A549 (cell line): ENCODE data around the gene SLC39A11. TPM values are rescaled to one million over a fixed set of nuclear protein-coding genes. Genes with fewer than 3 reads are reported as not detected.

ENCODE experiments used
- ATAC-seq, 2 experiments: fragments of 200-7000 bp in 1 of 2; fragments of >200 bp in 1 of 2; cut with Nextera tagmentation in 1 of 2; cut with Tn5 transposase in 1 of 2; 3 replicates each; pipeline versions ENCODE4 v1.8.0 to v1.9.1; 2018 to 2020; ENCODE audit warnings: mild to moderate bottlenecking in 1 of 2, moderate library complexity in 1 of 2
- CTCF ChIA-PET: fragments of 300-600 bp; sonication (Branson Sonifier 250); formaldehyde crosslinking; extraction: SDS; loops from one replicate; lab custom pipeline; 2021; ENCODE audit warnings: antibody characterized with exemption, inconsistent platforms; lab: Yijun Ruan, JAX
- POLR2A ChIA-PET: fragments of 350-600 bp; formaldehyde crosslinking; extraction: SDS; loops from one replicate; lab custom pipeline; 2021; ENCODE audit warnings: antibody characterized with exemption, inconsistent platforms; lab: Yijun Ruan, JAX
- DNase-seq, 2 experiments: peaks; one replicate each; pipeline versions ENCODE4 v3.0.0 to v3.0.0-alpha.2; 2011 to 2016; ENCODE audit warnings: low read depth in 1 of 2, low spot score in 1 of 2
- FAIRE-seq: peaks from 2 replicates; lab custom pipeline; 2011; peaks lifted over from hg19 to GRCh38; lab: Jason Lieb, UNC
- H3K27ac ChIP-seq, 2 experiments: fragments of >200 bp; sonication (Bioruptor Twin); formaldehyde crosslinking; 3 replicates each; pipeline ENCODE4 v1.5.1; 2016 to 2017
- H3K4me1 ChIP-seq: fragments of >200 bp; sonication (Bioruptor Twin); formaldehyde crosslinking; 3 replicates; pipeline ENCODE4 v1.6.1; 2016
- H3K4me2 ChIP-seq: fragments of >200 bp; sonication (Bioruptor Twin); formaldehyde crosslinking; 3 replicates; pipeline ENCODE4 v1.6.1; 2016
- H3K4me3 ChIP-seq: fragments of >200 bp; sonication (Bioruptor Twin); formaldehyde crosslinking; 3 replicates; pipeline ENCODE4 v1.5.1; 2016
- H3K9me3 ChIP-seq: fragments of >200 bp; sonication (Bioruptor Twin); formaldehyde crosslinking; 3 replicates; pipeline ENCODE4 v1.6.1; 2016
- ATOH8 ChIP-seq: fragments of 250-450 bp; sonication (Bioruptor Pico); IDR thresholded peaks from 2 replicates; pipeline ENCODE4 v1.5.0; 2020; ENCODE audit warnings: low read depth, mild to moderate bottlenecking, moderate library complexity
- BCL3 ChIP-seq: fragments of >200 bp; sonication (Bioruptor Twin); formaldehyde crosslinking; IDR thresholded peaks from 3 replicates; pipeline ENCODE4 v1.6.1; 2016
- CBX2 ChIP-seq: fragments of 200-600 bp; sonication (generic); IDR thresholded peaks from 2 replicates; pipeline ENCODE4 v1.6.1; 2016; ENCODE audit warnings: low read depth, mild to moderate bottlenecking, borderline replicate concordance
- CBX8 ChIP-seq: fragments of 200-600 bp; sonication (generic); IDR thresholded peaks from 2 replicates; pipeline ENCODE4 v1.6.1; 2016
- CEBPB ChIP-seq, 2 experiments: fragments of >200 bp in 1 of 2; sonication (Bioruptor Twin) in 1 of 2; formaldehyde crosslinking in 1 of 2; IDR thresholded peaks; 2 replicates each; pipeline ENCODE4 v1.6.1; 2012 to 2016
- CTCF ChIP-seq: fragments of >200 bp; sonication (Bioruptor Twin); formaldehyde crosslinking; IDR thresholded peaks from 3 replicates; pipeline ENCODE4 v1.5.1; 2016
- EHMT2 ChIP-seq: fragments of 200-600 bp; sonication (generic); IDR thresholded peaks from 2 replicates; pipeline ENCODE4 v1.6.1; 2016; ENCODE audit warnings: antibody characterized with exemption, low read depth, mild to moderate bottlenecking, moderate library complexity
- ELK1 ChIP-seq: fragments of 150-350 bp; IDR thresholded peaks from 2 replicates; pipeline ENCODE4 v1.6.1; 2014; ENCODE audit warnings: low read depth, mild to moderate bottlenecking, low read length
- HDAC2 ChIP-seq: fragments of 200-600 bp; sonication (generic); IDR thresholded peaks from 2 replicates; pipeline ENCODE4 v1.6.1; 2016
- HES2 ChIP-seq: fragments of >200 bp; sonication (Bioruptor Twin); formaldehyde crosslinking; IDR thresholded peaks from 2 replicates; pipeline ENCODE4 v1.6.1; 2016
- HEYL ChIP-seq: fragments of 250-450 bp; sonication (Bioruptor Pico); IDR thresholded peaks from 2 replicates; pipeline ENCODE4 v1.8.0; 2021; ENCODE audit warnings: mild to moderate bottlenecking, moderate library complexity
- HMGXB4 ChIP-seq: fragments of 250-450 bp; sonication (Bioruptor Pico); IDR thresholded peaks from 2 replicates; pipeline ENCODE4 v1.5.0; 2021; ENCODE audit warnings: mild to moderate bottlenecking, moderate library complexity, borderline replicate concordance
- HOXB13 ChIP-seq: fragments of 250-450 bp; sonication (Bioruptor Pico); IDR thresholded peaks from 2 replicates; pipeline ENCODE4 v1.5.0; 2020; ENCODE audit warnings: low read depth, mild to moderate bottlenecking, moderate library complexity
- HOXB5 ChIP-seq: fragments of 250-450 bp; sonication (Bioruptor Pico); IDR thresholded peaks from 2 replicates; pipeline ENCODE4 v1.5.0; 2020; ENCODE audit warnings: mild to moderate bottlenecking, moderate library complexity
- JUNB ChIP-seq: fragments of >200 bp; sonication (Bioruptor Twin); formaldehyde crosslinking; IDR thresholded peaks from 2 replicates; pipeline ENCODE4 v1.6.1; 2016
- KDM5A ChIP-seq: fragments of 200-600 bp; sonication (generic); IDR thresholded peaks from 2 replicates; pipeline ENCODE4 v1.6.1; 2016; ENCODE audit warnings: antibody characterized with exemption, mild to moderate bottlenecking
- MAFK ChIP-seq: fragments of 450-650 bp; IDR thresholded peaks from 2 replicates; pipeline ENCODE4 v1.6.1; 2014; ENCODE audit not compliant: partially characterized antibody
- MAZ ChIP-seq: fragments of 150-350 bp; IDR thresholded peaks from 2 replicates; pipeline ENCODE4 v1.6.1; 2014; ENCODE audit warnings: antibody characterized with exemption, low read depth, low read length, borderline replicate concordance
- MYC ChIP-seq: IDR thresholded peaks from 2 replicates; pipeline ENCODE4 v1.6.1; 2012; ENCODE audit warnings: mild to moderate bottlenecking, inconsistent platforms, low read length, improper control_type of control experiment, borderline replicate concordance
- NFE2L2 ChIP-seq: fragments of 150-350 bp; conservative IDR thresholded peaks from 2 replicates; pipeline ENCODE4 v1.6.1; 2014; ENCODE audit warnings: low read length
- NR3C1 ChIP-seq: fragments of >200 bp; sonication (Bioruptor Twin); formaldehyde crosslinking; IDR thresholded peaks from 3 replicates; pipeline ENCODE4 v1.6.1; 2017
- PHF8 ChIP-seq: fragments of 200-600 bp; sonication (generic); IDR thresholded peaks from 2 replicates; pipeline ENCODE4 v1.6.1; 2016; ENCODE audit warnings: low read depth, mild to moderate bottlenecking, antibody characterized with exemption, moderate library complexity, borderline replicate concordance
- RAD21 ChIP-seq, 2 experiments: fragments of >200 bp in 1 of 2; sonication (Bioruptor Twin) in 1 of 2; formaldehyde crosslinking in 1 of 2; IDR thresholded peaks in 1 of 2; conservative IDR thresholded peaks in 1 of 2; 2 replicates in 1 of 2; 3 replicates in 1 of 2; pipeline ENCODE4 v1.6.1; 2012 to 2018; ENCODE audit warnings: inconsistent platforms in 1 of 2
- SMC3 ChIP-seq: fragments of >200 bp; sonication (Bioruptor Twin); formaldehyde crosslinking; IDR thresholded peaks from 3 replicates; pipeline ENCODE4 v1.6.1; 2018; ENCODE audit warnings: inconsistent platforms
- TFCP2L1 ChIP-seq: fragments of 250-450 bp; sonication (Bioruptor Pico); IDR thresholded peaks from 2 replicates; pipeline ENCODE4 v1.5.0; 2021; ENCODE audit warnings: mild to moderate bottlenecking
- ZFP36 ChIP-seq: fragments of 450-650 bp; IDR thresholded peaks from 2 replicates; pipeline ENCODE4 v1.6.1; 2014; ENCODE audit warnings: borderline replicate concordance; ENCODE audit not compliant: partially characterized antibody
- ZSCAN20 ChIP-seq: fragments of 250-450 bp; sonication (Bioruptor Pico); IDR thresholded peaks from 2 replicates; pipeline ENCODE4 v1.8.0; 2022; ENCODE audit warnings: mild to moderate bottlenecking, moderate library complexity
- WGBS: methylation state at CpG from one replicate; pipeline ENCODE4 v1.1.6; 2017; ENCODE audit errors: missing lambda C conversion rate; 5-methylcytosine and 5-hydroxymethylcytosine counted together
- polyA plus RNA-seq, 4 experiments: library from polyadenylated mRNA; depleted of rRNA in 3 of 4; stranded (reverse); fragments of >200 nt; fragmentation: RNase III in 1 of 4; extraction: RNeasy Plus Mini Kit Qiagen cat#74134 plus additional on column Dnase treatment in 1 of 4; gene quantifications; 2 replicates in 3 of 4; 3 replicates in 1 of 4; pipeline ENCODE4 v1.2.3, GENCODE V29; 2011 to 2017

The SLC39A11 gene
- polyA plus RNA-seq, 2 of the 4 experiments (the other 2 are of a cell fraction) = 18.4 to 25.2 TPM

- H3K9me3 ChIP-seq = no peaks in the 10 kb centered on the region
- no peaks in the 10 kb centered on the region for H3K4me1 ChIP-seq
- POLR2A ChIA-PET = no interaction called here
These were observed 18.9 kb upstream of the SLC39A11 start for GRCh38 chr17:73111386-73111785.

GRCh38 chr17:73107191-73107590 is 14.7 kb upstream of the SLC39A11 start:
- Histone ChIP-seq H3K4me2 (no peak overlapping the region), H3K4me1 (no peaks in the 10 kb centered on the region), H3K27ac (no peak overlapping the region), H3K9me3 (0 out of 3 replicates have a peak, but pooled peaks cover 5% of the 10 kb centered on the region), H3K4me3 (no peak overlapping the region)
- FAIRE-seq (no peak), DNase-seq (no peak), ATAC-seq (no peak)
- POLR2A ChIA-PET = no interaction called here
- no peak for TF ChIP-seq RAD21 (conservative IDR thresholded peaks at IDR 0.05 in 1 of 2, IDR thresholded peaks at IDR 0.05 in 1 of 2)
- no peak for TF ChIP-seq CEBPB (IDR thresholded peaks at IDR 0.05)
- no peak for TF ChIP-seq ATOH8 (CRISPR knock-in tag)
- no peak for TF ChIP-seq HEYL (CRISPR knock-in tag)
- TF ChIP-seq HES2 = no peak
- TF ChIP-seq ZSCAN20 = no peak
- no peak for TF ChIP-seq MAFK
- TF ChIP-seq MAZ = no peak
- TF ChIP-seq HMGXB4 (CRISPR knock-in tag) = no peak
- no peak for TF ChIP-seq TFCP2L1
- no peak for TF ChIP-seq PHF8
- WGBS = 86% methylated on average over 4 of the region's 4 CpGs
- CTCF ChIA-PET = interaction anchor here (0.6 to 1.3 kb wide), 3 partner anchors 40 to 251 kb away, joined by 3 read pairs; no protein-coding TSS in a partner anchor

More at GRCh38 chr17:73111386-73111785, 18.9 kb upstream of the SLC39A11 start:
- 65% methylated on average over 6 of the region's 6 CpGs for WGBS
- TF ChIP-seq ZFP36 (no peak), HOXB13 (CRISPR knock-in tag) (no peak), NR3C1 (no peak), RAD21 (conservative IDR thresholded peaks at IDR 0.05 in 1 of 2, IDR thresholded peaks at IDR 0.05 in 1 of 2) (no peak), SMC3 (no peak), JUNB (no peak), ELK1 (no peak), MYC (no peak), HOXB5 (CRISPR knock-in tag) (no peak)
- TF ChIP-seq, all 56 proteins: peak for 0
- no peak overlapping the region for H3K27ac ChIP-seq
- ATAC-seq (no peak), FAIRE-seq (no peak), DNase-seq (no peak)
- CTCF ChIA-PET = no interaction called here
- H3K4me2 ChIP-seq = no peak overlapping the region
- no peak overlapping the region for H3K4me3 ChIP-seq

GRCh38 chr17:73105431-73105830 is 12.9 kb upstream of the SLC39A11 start:
- no peak for DNase-seq
- H3K4me2 ChIP-seq = no peak overlapping the region
- no peak for ATAC-seq
- no peaks in the 10 kb centered on the region for H3K4me1 ChIP-seq
- CTCF ChIA-PET = interaction anchor here (0.6 to 1.0 kb wide), 2 partner anchors 21 to 46 kb away, joined by 3 to 4 read pairs; no protein-coding TSS in a partner anchor
- no peak overlapping the region for H3K27ac ChIP-seq
- TF ChIP-seq HDAC2 (no peak), NFE2L2 (no peak), KDM5A (no peak), EHMT2 (no peak), CBX8 (no peak), CTCF (no peak), CBX2 (no peak), BCL3 (no peak)
- H3K9me3 ChIP-seq = 0 out of 3 replicates have a peak, but pooled peaks cover 5% of the 10 kb centered on the region
- 71% methylated on average over 1 of the region's 1 CpG for WGBS
- no peak for FAIRE-seq
- POLR2A ChIA-PET = no interaction called here
- no peak overlapping the region for H3K4me3 ChIP-seq
